RPMI7951 (cell line): ENCODE results near the gene ACTL7A. TPM values are rescaled to one million over a fixed set of nuclear protein-coding genes. Genes with fewer than 3 reads are reported as not detected.

ENCODE experiments used
- total RNA-seq: library from RNA; depleted of rRNA; stranded (reverse); fragments of >200 nt; shearing (Covaris generic); gene quantifications from 2 replicates; pipeline ENCODE4 v1.2.3, GENCODE V29; 2014; rRNA removed

ACTL7A gene
- total RNA-seq, 1 experiment from 2014 or later = not detected

Other genes with a start within 250 kb of the ACTL7A start
- not detected in 2 replicates for gene ACTL7B, start 6.3 kb upstream of the ACTL7A start, total RNA-seq
- 24.2 and 29.9 TPM in 2 replicates for gene ELP1, start 71.9 kb downstream of the ACTL7A start, total RNA-seq
- gene ABITRAM, start 72.1 kb downstream of the ACTL7A start, total RNA-seq = 8.7 and 15.4 TPM in 2 replicates
- 114 and 136 TPM in 2 replicates for gene CTNNAL1, start 151.2 kb downstream of the ACTL7A start, total RNA-seq